Neuronal stem cell (in vitro differentiated cells): Measurements from ENCODE around the gene GAGE2A.
"Not testable (repeated sequence)": the region's sequence is repeated elsewhere in the genome, so short reads cannot be mapped to it uniquely, and the experiment has no call there.

Experiments
- DNase-seq: peaks from one replicate; pipeline ENCODE4 v3.0.0-alpha.2; 2013; ENCODE audit warnings: low spot score
- H2AFZ ChIP-seq: one replicate; pipeline ENCODE4 v1.6.1; 2013; ENCODE audit warnings: mild to moderate bottlenecking, low read length, inconsistent platforms
- H2AK5ac ChIP-seq: 2 replicates; pipeline ENCODE4 v1.6.1; 2013; ENCODE audit warnings: low read depth, mild to moderate bottlenecking, inconsistent platforms, low read length, moderate library complexity, mixed read lengths
- H2BK120ac ChIP-seq: 2 replicates; pipeline ENCODE4 v1.6.1; 2013; ENCODE audit warnings: low read depth, mild to moderate bottlenecking, inconsistent platforms, low read length, moderate library complexity, mixed read lengths
- H2BK12ac ChIP-seq: one replicate; pipeline ENCODE4 v1.6.1; 2013; ENCODE audit warnings: low read length, inconsistent platforms
- H2BK15ac ChIP-seq: 2 replicates; pipeline ENCODE4 v1.6.1; 2013; ENCODE audit warnings: mild to moderate bottlenecking, low read length, inconsistent platforms, mixed read lengths
- H2BK5ac ChIP-seq: one replicate; pipeline ENCODE4 v1.6.1; 2013; ENCODE audit warnings: inconsistent platforms, mild to moderate bottlenecking, low read length, moderate library complexity
- H3K14ac ChIP-seq: one replicate; pipeline ENCODE4 v1.6.1; 2013; ENCODE audit warnings: low read length, inconsistent platforms
- H3K18ac ChIP-seq: 2 replicates; pipeline ENCODE4 v1.6.1; 2013; ENCODE audit warnings: low read length, inconsistent platforms
- H3K23ac ChIP-seq: 2 replicates; pipeline ENCODE4 v1.6.1; 2013; ENCODE audit warnings: low read depth, mild to moderate bottlenecking, mixed read lengths, low read length, inconsistent platforms; ENCODE audit not compliant: poor library complexity
- H3K27ac ChIP-seq: replicated peaks from 3 replicates; pipeline ENCODE4 v1.5.1; 2013; ENCODE audit warnings: low read length, inconsistent platforms
- H3K27me3 ChIP-seq, 3 experiments: 2 replicates each; pipeline ENCODE4 v1.6.1; 2013; ENCODE audit warnings: low read length in 3 of 3, mild to moderate bottlenecking in 2 of 3, inconsistent platforms in 1 of 3, low read depth in 1 of 3, mixed read lengths in 1 of 3, moderate library complexity in 1 of 3; ENCODE audit not compliant: control insufficient read depth in 3 of 3, insufficient read depth in 3 of 3
- H3K36me3 ChIP-seq, 2 donors: replicated peaks in 1 of 2; 2 replicates each; pipeline ENCODE4 v1.6.1; 2013; ENCODE audit warnings: low read length in 2 of 2; ENCODE audit not compliant: control insufficient read depth in 2 of 2, insufficient read depth in 2 of 2
- H3K4ac ChIP-seq: 2 replicates; pipeline ENCODE4 v1.6.1; 2013; ENCODE audit warnings: inconsistent platforms, mild to moderate bottlenecking, low read length, moderate library complexity
- H3K4me1 ChIP-seq, 2 donors: 1 replicate in 1 of 2; 2 replicates in 1 of 2; pipeline ENCODE4 v1.6.1; 2013; ENCODE audit warnings: low read length in 2 of 2, low read depth in 1 of 2; ENCODE audit not compliant: control insufficient read depth in 2 of 2, insufficient read depth in 1 of 2
- H3K4me2 ChIP-seq: one replicate; pipeline ENCODE4 v1.6.1; 2013; ENCODE audit warnings: mild to moderate bottlenecking, low read length, inconsistent platforms; ENCODE audit not compliant: insufficient read depth, poor library complexity, severe bottlenecking
- H3K4me3 ChIP-seq, 2 donors: 2 replicates each; pipeline ENCODE4 v1.5.1; 2013; ENCODE audit warnings: low read length in 2 of 2, mild to moderate bottlenecking in 2 of 2, inconsistent platforms in 1 of 2, moderate library complexity in 1 of 2
- H3K79me1 ChIP-seq: one replicate; pipeline ENCODE4 v1.6.1; 2013; ENCODE audit warnings: low read depth, mild to moderate bottlenecking, inconsistent platforms, low read length, moderate library complexity
- H3K9ac ChIP-seq: one replicate; pipeline ENCODE4 v1.6.1; 2013; ENCODE audit warnings: mild to moderate bottlenecking, low read depth, low read length, inconsistent platforms; ENCODE audit not compliant: poor library complexity
- H3K9me3 ChIP-seq, 2 donors: replicated peaks in 1 of 2; 2 replicates each; pipeline versions ENCODE3 to v1.6.1; 2013; ENCODE audit warnings: low read length in 2 of 2, mild to moderate bottlenecking in 2 of 2, inconsistent platforms in 1 of 2, low read depth in 1 of 2, mixed read lengths in 1 of 2, moderate library complexity in 1 of 2; ENCODE audit not compliant: control insufficient read depth in 2 of 2, insufficient read depth in 1 of 2
- H4K8ac ChIP-seq: one replicate; pipeline ENCODE4 v1.6.1; 2013; ENCODE audit warnings: low read depth, mild to moderate bottlenecking, inconsistent platforms, low read length, moderate library complexity
- H4K91ac ChIP-seq: one replicate; pipeline ENCODE4 v1.6.1; 2013; ENCODE audit warnings: low read length, low read depth, mild to moderate bottlenecking, inconsistent platforms; ENCODE audit not compliant: poor library complexity
- WGBS, 2 donors: extraction: QIAGEN DNeasy Blood & Tissue Kit; methylation state at CpG; one replicate each; pipeline ENCODE4 v1.1.7; 2013; ENCODE audit warnings: missing lambda C conversion rate in 2 of 2, mixed read lengths in 1 of 2; ENCODE audit not compliant: insufficient read length in 2 of 2, insufficient replicate concordance in 1 of 2; ENCODE audit errors: extremely low coverage in 2 of 2; 5-methylcytosine and 5-hydroxymethylcytosine counted together

GAGE2A gene

DNA sequence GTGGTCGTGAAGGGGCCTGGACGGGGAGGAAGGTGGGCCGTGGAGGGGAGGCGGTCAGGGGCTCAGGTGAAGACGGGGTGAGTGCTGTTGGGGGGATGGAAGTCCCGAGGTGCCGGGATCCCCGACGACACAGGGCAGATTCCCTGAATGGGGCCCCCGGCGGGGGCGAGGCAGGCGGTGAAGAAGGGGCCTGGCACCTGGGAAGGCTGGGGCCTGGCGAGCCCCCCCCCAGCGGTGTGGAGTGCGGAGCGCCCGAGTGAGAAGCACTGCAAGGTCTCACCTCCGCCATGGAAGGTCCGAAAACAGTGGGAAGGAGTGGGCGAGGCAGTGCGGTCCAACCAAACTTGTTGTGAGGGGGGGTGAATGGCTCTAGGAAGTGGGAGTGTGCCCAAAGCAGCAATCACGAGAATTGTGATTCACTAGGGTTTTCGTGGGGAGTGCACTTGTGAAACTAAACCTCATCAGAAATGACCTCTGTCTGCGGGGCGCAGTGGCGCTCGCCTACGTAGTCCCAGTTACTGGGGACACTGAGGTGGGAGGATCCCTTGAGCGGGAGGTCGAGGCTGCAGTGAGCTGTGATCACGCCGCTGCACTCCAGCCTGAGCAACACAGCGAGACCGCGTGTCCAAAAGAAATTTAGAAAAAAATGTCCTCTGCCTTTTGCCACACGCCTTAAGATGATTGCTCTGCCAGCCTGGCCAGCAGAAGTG is 628 bp downstream of the GAGE2A start:
- not testable (repeated sequence) for H3K27me3 ChIP-seq, H3K36me3 ChIP-seq, H3K79me1 ChIP-seq, H3K4ac ChIP-seq, H2BK120ac ChIP-seq, H3K9me3 ChIP-seq, H3K4me1 ChIP-seq, H3K9ac ChIP-seq, H3K18ac ChIP-seq, H3K4me2 ChIP-seq, H2BK5ac ChIP-seq, H3K14ac ChIP-seq, H3K4me3 ChIP-seq, H2AFZ ChIP-seq, H3K23ac ChIP-seq, H2BK15ac ChIP-seq, H4K91ac ChIP-seq, H2BK12ac ChIP-seq, H4K8ac ChIP-seq, DNase-seq, H2AK5ac ChIP-seq, H3K27ac ChIP-seq
- WGBS, 2 donors: no CpG with 5 or more reads among the region's 37 CpGs

DNA sequence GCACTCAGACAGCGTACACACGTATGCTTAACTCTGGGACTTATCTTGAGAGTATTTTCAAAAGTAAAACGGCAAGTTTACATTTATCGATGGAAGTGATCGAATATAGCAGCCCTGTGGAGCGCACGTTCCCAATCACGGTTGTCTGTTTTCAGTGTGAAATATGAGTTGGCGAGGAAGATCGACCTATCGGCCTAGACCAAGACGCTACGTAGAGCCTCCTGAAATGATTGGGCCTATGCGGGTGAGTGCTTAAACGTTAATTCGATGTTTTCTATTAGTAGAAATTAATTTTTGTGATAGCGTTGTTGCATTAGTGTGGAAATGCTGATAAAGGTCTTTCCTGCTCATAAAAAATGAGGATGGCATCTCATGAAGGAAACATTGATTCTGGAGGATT is 1.2 kb downstream of the GAGE2A start:
- not testable (repeated sequence) for H3K14ac ChIP-seq, H2BK15ac ChIP-seq, H3K27me3 ChIP-seq, DNase-seq, H3K9me3 ChIP-seq, H3K18ac ChIP-seq, H2BK12ac ChIP-seq, H3K4me3 ChIP-seq, H3K27ac ChIP-seq, H4K8ac ChIP-seq, H3K4me1 ChIP-seq, H3K4me2 ChIP-seq, H2AFZ ChIP-seq, H3K4ac ChIP-seq, H3K79me1 ChIP-seq, H3K9ac ChIP-seq, H3K36me3 ChIP-seq, H3K23ac ChIP-seq, H4K91ac ChIP-seq, H2BK5ac ChIP-seq, H2BK120ac ChIP-seq, H2AK5ac ChIP-seq
- no CpG with 5 or more reads among the region's 17 CpGs for WGBS, 2 donors

DNA sequence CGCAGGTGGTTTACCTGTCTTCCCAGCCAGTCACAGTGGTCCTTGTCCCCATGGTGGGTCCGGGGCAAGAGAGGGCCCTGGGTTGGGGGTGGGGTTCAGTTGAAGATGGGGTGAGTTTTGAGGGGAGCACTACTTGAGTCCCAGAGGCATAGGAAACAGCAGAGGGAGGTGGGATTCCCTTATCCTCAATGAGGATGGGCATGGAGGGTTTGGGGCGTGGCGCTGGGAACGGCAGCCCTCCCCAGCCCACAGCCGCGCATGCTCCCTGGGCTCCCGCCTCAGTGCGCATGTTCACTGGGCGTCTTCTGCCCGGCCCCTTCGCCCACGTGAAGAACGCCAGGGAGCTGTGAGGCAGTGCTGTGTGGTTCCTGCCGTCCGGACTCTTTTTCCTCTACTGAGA is 9.4 kb downstream of the GAGE2A start, which contains the start of gene GAGE1:
Gene GAGE1, plus strand, starts transcription at position 301 of the 400 bp plus-strand sequence. CDS start 1,155 bp downstream, outside the sequence.
- H2BK120ac ChIP-seq, H3K36me3 ChIP-seq, H3K27me3 ChIP-seq, H3K27ac ChIP-seq, H3K18ac ChIP-seq, H3K23ac ChIP-seq, DNase-seq, H3K4ac ChIP-seq, H4K91ac ChIP-seq, H2AK5ac ChIP-seq, H2BK15ac ChIP-seq, H3K4me2 ChIP-seq, H4K8ac ChIP-seq, H2BK12ac ChIP-seq, H2BK5ac ChIP-seq, H3K4me3 ChIP-seq, H3K9ac ChIP-seq, H2AFZ ChIP-seq, H3K14ac ChIP-seq, H3K9me3 ChIP-seq, H3K79me1 ChIP-seq, H3K4me1 ChIP-seq: not testable (repeated sequence)
- no CpG with 5 or more reads among the region's 16 CpGs for WGBS, 2 donors

DNA sequence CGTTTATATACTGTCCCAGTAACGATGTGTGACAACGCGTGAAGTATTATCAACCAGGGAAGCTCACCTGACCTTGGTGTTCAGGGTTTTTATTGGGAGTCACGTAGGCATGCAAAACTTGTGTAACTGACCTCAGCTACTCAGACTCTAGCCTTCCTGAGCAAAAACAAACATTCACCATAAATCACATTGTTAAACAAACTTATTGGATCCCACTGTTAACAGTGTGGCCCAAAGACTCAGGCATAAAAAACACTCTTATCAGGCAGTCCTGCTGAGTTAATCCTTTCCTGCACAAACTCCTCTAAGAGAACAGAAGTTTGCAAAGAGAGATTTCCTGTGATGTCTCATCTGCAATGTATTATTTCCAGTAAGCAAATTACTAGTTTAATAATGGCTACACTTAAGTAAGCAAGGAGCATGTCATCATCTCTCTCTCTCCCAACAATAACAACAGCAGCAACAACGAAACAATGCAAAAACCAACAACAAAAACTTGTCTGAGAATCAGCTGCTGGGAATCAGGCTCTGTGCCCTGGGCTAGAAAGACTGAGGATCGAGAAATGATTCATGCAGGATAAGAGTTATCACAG is 21.5 kb downstream of the GAGE2A start:
- Histone ChIP-seq H3K4me1 (no peaks in the 10 kb centered on the region), H3K4me3 (no peak overlapping the region), H3K79me1 (no peaks in the 10 kb centered on the region), H2BK15ac (no peak overlapping the region), H3K27me3 (peaks cover 0 to 10% (median 0%) of the 10 kb centered on the region in 3 experiments), H4K8ac (no peak overlapping the region), H2AFZ (no peak overlapping the region), H3K36me3 (no peaks in the 10 kb centered on the region), H3K9me3 (no peaks in the 10 kb centered on the region), H3K23ac (no peak overlapping the region), H2AK5ac (no peak overlapping the region), H2BK12ac (no peak overlapping the region), H4K91ac (no peak overlapping the region), H2BK5ac (no peak overlapping the region), H2BK120ac (no peak overlapping the region), H3K14ac (no peak overlapping the region), H3K9ac (no peak overlapping the region), H3K4ac (no peak overlapping the region), H3K27ac (no peak overlapping the region), H3K4me2 (no peak overlapping the region), H3K18ac (no peak overlapping the region)
- DNase-seq: no peak
- no CpG with 5 or more reads among the region's 7 CpGs for WGBS, 2 donors
